K562 (cell line): Measurements from ENCODE around the gene TM7SF3. TPM values are rescaled to one million over a fixed set of nuclear protein-coding genes. Genes with fewer than 3 reads are reported as not detected.
A peak's percentile ranks its signal among the peaks of the same experiment; 100 is the strongest.

Source experiments
- BRF1 ChIP-seq: IDR thresholded peaks from 3 replicates; pipeline ENCODE4 v1.6.1; 2011; ENCODE audit warnings: borderline replicate concordance, mild to moderate bottlenecking; ENCODE audit not compliant: insufficient read length; ENCODE audit errors: extremely low read depth
- DMBX1 ChIP-seq: fragments of 250-450 bp; sonication (Bioruptor Pico); IDR thresholded peaks from 2 replicates; pipeline ENCODE4 v1.8.0; 2022; ENCODE audit warnings: inconsistent platforms, mild to moderate bottlenecking, moderate library complexity, borderline replicate concordance
- DNMT1 ChIP-seq: fragments of 450-650 bp; IDR thresholded peaks from 2 replicates; pipeline ENCODE4 v1.6.1; 2016; ENCODE audit warnings: antibody characterized with exemption, mild to moderate bottlenecking
- FOXA3 ChIP-seq, 2 experiments: fragments of 450-650 bp in 1 of 2; sonication (generic) in 1 of 2; formaldehyde crosslinking; IDR thresholded peaks in 1 of 2; conservative IDR thresholded peaks in 1 of 2; 2 replicates each; pipeline versions ENCODE4 v1.4.0 to v1.8.0; 2020 to 2022; ENCODE audit warnings: mild to moderate bottlenecking in 2 of 2, missing genetic modification reagents in 1 of 2
- HSF4 ChIP-seq: fragments of 250-450 bp; sonication (Bioruptor Pico); IDR thresholded peaks from 2 replicates; pipeline ENCODE4 v2.1.2; 2022; ENCODE audit warnings: mild to moderate bottlenecking, moderate library complexity, borderline replicate concordance
- KDM5B ChIP-seq: fragments of 200-600 bp; sonication (generic); IDR thresholded peaks from 2 replicates; pipeline ENCODE4 v1.6.1; 2012; ENCODE audit warnings: low read depth, mild to moderate bottlenecking, moderate library complexity, low read length, control low read depth, inconsistent platforms; ENCODE audit not compliant: insufficient replicate concordance
- RFX7 ChIP-seq: fragments of 250-450 bp; sonication (Bioruptor Pico); IDR thresholded peaks from 2 replicates; pipeline ENCODE4 v1.5.1; 2021; ENCODE audit warnings: mild to moderate bottlenecking
- SMARCA4 ChIP-seq: fragments of 450-650 bp; IDR thresholded peaks from 2 replicates; pipeline ENCODE4 v1.6.1; 2016
- SNIP1 ChIP-seq: fragments of 450-650 bp; IDR thresholded peaks from 2 replicates; pipeline ENCODE4 v1.7.1; 2017; ENCODE audit warnings: low read depth, mild to moderate bottlenecking
- TRIM25 ChIP-seq: fragments of 450-650 bp; IDR thresholded peaks from 2 replicates; pipeline ENCODE4 v1.7.0; 2016; ENCODE audit warnings: borderline replicate concordance
- ZFP91 ChIP-seq: sonication (generic); formaldehyde crosslinking; IDR thresholded peaks from 2 replicates; pipeline ENCODE4 v1.8.0; 2022; ENCODE audit warnings: mild to moderate bottlenecking, missing genetic modification reagents
- ZKSCAN1 ChIP-seq: fragments of 150-350 bp; IDR thresholded peaks from 2 replicates; pipeline ENCODE4 v1.6.1; 2016; ENCODE audit warnings: low read depth, low read length
- ZNF277 ChIP-seq: fragments of 250-450 bp; sonication (Bioruptor Pico); IDR thresholded peaks from 2 replicates; pipeline ENCODE4 v1.8.0; 2022; ENCODE audit warnings: inconsistent platforms, mild to moderate bottlenecking, moderate library complexity, borderline replicate concordance
- ZNF518B ChIP-seq: fragments of 250-450 bp; sonication (Bioruptor Pico); IDR thresholded peaks from 2 replicates; pipeline ENCODE4 v1.5.0; 2021; ENCODE audit warnings: mild to moderate bottlenecking, moderate library complexity
- ZNF589 ChIP-seq: fragments of 200-800 bp; sonication (Bioruptor generic); IDR thresholded peaks from 2 replicates; pipeline ENCODE4 v1.6.1; 2016; ENCODE audit warnings: low read depth, missing genetic modification characterization, missing compliant biosample characterization
- ZNF639 ChIP-seq, 2 experiments: fragments of 200-800 bp in 1 of 2; sonication (Bioruptor generic) in 1 of 2; sonication (generic) in 1 of 2; formaldehyde crosslinking in 1 of 2; IDR thresholded peaks in 1 of 2; conservative IDR thresholded peaks in 1 of 2; 2 replicates each; pipeline versions ENCODE4 v1.5.0 to v1.6.1; 2016 to 2020; ENCODE audit warnings: missing compliant biosample characterization in 1 of 2, missing genetic modification characterization in 1 of 2, missing genetic modification reagents in 1 of 2
- polyA plus RNA-seq, 8 experiments: library from polyadenylated mRNA; depleted of rRNA in 4 of 8; stranded (reverse) in 5 of 8; unstranded in 3 of 8; fragments of >200 nt; fragmentation: Nextera tagmentation in 2 of 8; fragmentation: Illumina TruSeq in 1 of 8; extraction: Ambion mirVana in 2 of 8; extraction: Trizol in 1 of 8; gene quantifications; 2 replicates each; pipeline versions ENCODE4 v1.2.1 to v1.2.3, GENCODE V29; 2011 to 2014; ENCODE audit warnings: inconsistent platforms in 1 of 8, missing spikeins in 1 of 8
- total RNA-seq, 7 experiments: library from RNA; depleted of rRNA in 6 of 7; stranded (reverse); fragments of >200 nt in 6 of 7; fragmentation: Illumina TruSeq in 2 of 7; extraction: Trizol in 2 of 7; gene quantifications; 2 replicates each; pipeline versions ENCODE4 v1.2.1 to v1.2.3, GENCODE V29; 2011 to 2021; ENCODE audit warnings: low replicate concordance in 1 of 7

The TM7SF3 gene
- total and polyA plus RNA-seq, 9 of the 15 experiments (the other 6 are each of a cell fraction or from before 2014, with no cell fraction given), result 9.3 to 90.4 (median 24.8) TPM

GRCh38 chr12:27014085-27014858, at the start of gene TM7SF3 (continued):
- no peak for TF ChIP-seq ZNF277 (CRISPR knock-in tag)
- TF ChIP-seq HSF4 (CRISPR knock-in tag), result no peak
- no peak for TF ChIP-seq SNIP1
- TF ChIP-seq ZNF589, result no peak
- no peak for TF ChIP-seq ZFP91 (CRISPR knock-in tag)
- no peak for TF ChIP-seq ZNF518B (CRISPR knock-in tag)
- peak; percentile 70 for TF ChIP-seq KDM5B
- no peak for TF ChIP-seq DNMT1
- TF ChIP-seq FOXA3 (CRISPR knock-in tag; conservative IDR thresholded peaks at IDR 0.05 in 1 of 2, IDR thresholded peaks at IDR 0.05 in 1 of 2), result no peak
- 0 out of 2 replicates have a peak, but pooled peaks have one; percentile 33 for TF ChIP-seq SMARCA4
- peak; percentile 15; the same call in 1 of the 2 replicates for TF ChIP-seq DMBX1 (CRISPR knock-in tag)
- TF ChIP-seq RFX7, result no peak
- peak in 1 of 2 experiments; percentile 27; a peak in 1 of 4 replicates for TF ChIP-seq ZNF639 (CRISPR knock-in tag; conservative IDR thresholded peaks at IDR 0.05 in 1 of 2, IDR thresholded peaks at IDR 0.05 in 1 of 2)
- peak; percentile 62 for TF ChIP-seq ZKSCAN1
- no peak for TF ChIP-seq TRIM25
- no peak for TF ChIP-seq BRF1
